H1 (cell line): ENCODE data around the gene CCT4. TPM values are rescaled to one million over a fixed set of nuclear protein-coding genes. Genes with fewer than 3 reads are reported as not detected.

Experiments
- BACH1 ChIP-seq: IDR thresholded peaks from 2 replicates; pipeline ENCODE4 v1.6.1; 2012; ENCODE audit warnings: low read length, improper control_type of control experiment
- BRCA1 ChIP-seq: IDR thresholded peaks from 2 replicates; pipeline ENCODE4 v1.6.1; 2012; ENCODE audit warnings: low read depth, low read length, improper control_type of control experiment
- KDM5A ChIP-seq: fragments of 200-600 bp; IDR thresholded peaks from 2 replicates; pipeline ENCODE4 v1.7.1; 2012; ENCODE audit warnings: mild to moderate bottlenecking, low read length, inconsistent platforms, mixed read lengths
- NRF1 ChIP-seq: IDR thresholded peaks from 2 replicates; pipeline ENCODE4 v1.6.1; 2011; ENCODE audit warnings: mild to moderate bottlenecking, low read depth, low read length, improper control_type of control experiment
- RBBP5 ChIP-seq: IDR thresholded peaks from 2 replicates; pipeline ENCODE4 v1.7.1; 2012; ENCODE audit warnings: low read depth, mild to moderate bottlenecking, inconsistent platforms, low read length, moderate library complexity, borderline replicate concordance
- ZNF274 ChIP-seq: IDR thresholded peaks from 2 replicates; pipeline ENCODE4 v1.7.0; 2012; ENCODE audit warnings: low read length, borderline replicate concordance; ENCODE audit errors: extremely low read depth
- polyA plus RNA-seq, 7 experiments: library from polyadenylated mRNA; depleted of rRNA in 3 of 7; stranded (reverse) in 5 of 7; unstranded in 2 of 7; fragments of >200 nt in 5 of 7; fragments of 200-250 nt in 2 of 7; gene quantifications; 1 replicate in 5 of 7; 2 replicates in 1 of 7; 4 replicates in 1 of 7; pipeline versions ENCODE4 v1.2.1 to v1.2.3, GENCODE V29; 2011 to 2013; ENCODE audit warnings: missing spikeins in 2 of 7, mixed read lengths in 2 of 7
- total RNA-seq: library from RNA; stranded (reverse); fragmentation: NEBNext Ultra II Directional; extraction: Animal tissue kit (Norgen Biotek cat#: 25700); gene quantifications from 2 replicates; pipeline ENCODE4 v1.2.1, GENCODE V29; 2021
- TF ChIP-seq, protein P1 (sequence below): IDR thresholded peaks from 2 replicates; pipeline ENCODE4 v1.6.1; 2012; ENCODE audit warnings: low read length, inconsistent platforms

Gene CCT4
- total and polyA plus RNA-seq, 2 of the 8 experiments (the other 6 are each of a cell fraction or from before 2014, with no cell fraction given) = 129 to 359 TPM

DNA sequence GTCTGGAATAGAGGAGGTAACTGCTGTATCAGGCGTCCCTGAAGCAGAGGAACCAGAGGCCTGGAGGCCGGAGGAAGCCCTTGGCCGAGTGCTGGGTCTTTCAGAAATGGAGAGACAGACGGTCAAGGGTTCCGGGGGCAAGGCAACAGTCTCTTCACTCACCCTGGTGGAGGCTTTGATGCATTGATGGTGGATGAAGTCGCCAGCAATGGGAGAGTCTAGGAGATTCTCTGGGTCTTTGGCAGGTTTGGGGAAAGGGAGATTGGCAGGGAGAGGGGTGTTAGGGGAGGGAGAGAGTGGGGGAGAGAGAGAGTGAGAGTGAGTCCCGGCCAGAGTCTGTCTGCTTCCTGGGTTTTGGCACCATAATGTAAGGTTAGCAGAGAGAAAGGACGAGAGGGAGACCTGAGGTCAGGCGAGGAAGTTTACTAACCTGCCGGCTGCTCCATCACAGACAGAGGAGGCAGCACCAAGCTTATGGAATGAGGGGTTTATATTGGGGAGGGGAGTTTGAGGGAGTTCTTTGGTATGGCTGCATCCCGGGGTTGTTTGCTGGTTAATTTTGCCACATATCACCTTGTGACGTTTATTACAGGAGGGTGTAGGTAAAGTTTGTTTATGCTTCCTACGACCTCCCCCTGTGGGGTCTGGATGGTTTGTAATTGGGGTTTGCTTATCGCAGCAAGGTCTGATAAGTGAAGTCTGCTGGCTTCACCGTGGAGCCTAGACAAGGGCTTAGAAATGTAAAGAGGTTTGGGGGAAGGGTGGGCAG, 36.6 kb upstream of the CCT4 start (continued):
- TF ChIP-seq, protein P1, sequence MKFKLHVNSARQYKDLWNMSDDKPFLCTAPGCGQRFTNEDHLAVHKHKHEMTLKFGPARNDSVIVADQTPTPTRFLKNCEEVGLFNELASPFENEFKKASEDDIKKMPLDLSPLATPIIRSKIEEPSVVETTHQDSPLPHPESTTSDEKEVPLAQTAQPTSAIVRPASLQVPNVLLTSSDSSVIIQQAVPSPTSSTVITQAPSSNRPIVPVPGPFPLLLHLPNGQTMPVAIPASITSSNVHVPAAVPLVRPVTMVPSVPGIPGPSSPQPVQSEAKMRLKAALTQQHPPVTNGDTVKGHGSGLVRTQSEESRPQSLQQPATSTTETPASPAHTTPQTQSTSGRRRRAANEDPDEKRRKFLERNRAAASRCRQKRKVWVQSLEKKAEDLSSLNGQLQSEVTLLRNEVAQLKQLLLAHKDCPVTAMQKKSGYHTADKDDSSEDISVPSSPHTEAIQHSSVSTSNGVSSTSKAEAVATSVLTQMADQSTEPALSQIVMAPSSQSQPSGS = no peak
- TF ChIP-seq KDM5A (no peak), BACH1 (no peak), ZNF274 (no peak), BRCA1 (no peak), RBBP5 (no peak), NRF1 (no peak)
